ENCODE results near the gene TLNRD1.

DNA sequence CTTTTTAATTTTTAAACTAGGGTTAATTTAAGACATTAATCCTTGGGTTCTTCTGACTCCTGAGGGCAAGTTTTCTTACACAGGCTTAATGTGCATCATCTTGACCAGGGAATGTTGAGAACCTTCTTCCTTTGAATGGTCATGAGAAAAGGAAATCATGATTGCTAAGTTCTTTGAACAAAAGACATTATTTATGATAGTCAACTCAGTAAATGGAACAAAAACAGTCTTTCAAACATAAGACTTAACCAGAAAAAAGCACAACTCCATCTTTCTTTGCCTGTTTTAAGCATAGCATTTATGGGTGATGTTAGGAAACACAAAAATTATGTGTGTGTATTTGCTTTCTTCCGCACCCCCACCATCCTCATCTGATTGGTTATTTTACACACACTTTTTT is 5.4 kb downstream of the TLNRD1 start:
- TF ChIP-seq POLR2A (IDR thresholded peaks at IDR 0.05) = no peak
- TF ChIP-seq, protein P1, sequence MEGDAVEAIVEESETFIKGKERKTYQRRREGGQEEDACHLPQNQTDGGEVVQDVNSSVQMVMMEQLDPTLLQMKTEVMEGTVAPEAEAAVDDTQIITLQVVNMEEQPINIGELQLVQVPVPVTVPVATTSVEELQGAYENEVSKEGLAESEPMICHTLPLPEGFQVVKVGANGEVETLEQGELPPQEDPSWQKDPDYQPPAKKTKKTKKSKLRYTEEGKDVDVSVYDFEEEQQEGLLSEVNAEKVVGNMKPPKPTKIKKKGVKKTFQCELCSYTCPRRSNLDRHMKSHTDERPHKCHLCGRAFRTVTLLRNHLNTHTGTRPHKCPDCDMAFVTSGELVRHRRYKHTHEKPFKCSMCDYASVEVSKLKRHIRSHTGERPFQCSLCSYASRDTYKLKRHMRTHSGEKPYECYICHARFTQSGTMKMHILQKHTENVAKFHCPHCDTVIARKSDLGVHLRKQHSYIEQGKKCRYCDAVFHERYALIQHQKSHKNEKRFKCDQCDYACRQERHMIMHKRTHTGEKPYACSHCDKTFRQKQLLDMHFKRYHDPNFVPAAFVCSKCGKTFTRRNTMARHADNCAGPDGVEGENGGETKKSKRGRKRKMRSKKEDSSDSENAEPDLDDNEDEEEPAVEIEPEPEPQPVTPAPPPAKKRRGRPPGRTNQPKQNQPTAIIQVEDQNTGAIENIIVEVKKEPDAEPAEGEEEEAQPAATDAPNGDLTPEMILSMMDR (IDR thresholded peaks at IDR 0.05) = no peak
- no peak for TF ChIP-seq EP300 (IDR thresholded peaks at IDR 0.05)
- TF ChIP-seq POLR2AphosphoS5 (IDR thresholded peaks at IDR 0.05) = no peak

Data from gastroesophageal sphincter (tissue), 3 donors.